HepG2 (cell line): ENCODE results near the gene FAM118B. TPM values are rescaled to one million over a fixed set of nuclear protein-coding genes. Genes with fewer than 3 reads are reported as not detected.

Source experiments
- ATAC-seq: fragments of 200-7000 bp; cut with Tn5 transposase; 3 replicates; pipeline ENCODE4 v1.9.1; 2020; ENCODE audit warnings: mild to moderate bottlenecking, moderate library complexity
- BruUV-seq: library from RNA; stranded (reverse); fragments of 400-500 nt; replicated peaks from 2 replicates; lab custom pipeline; 2021; lab: Mats Ljungman, UMichigan
- CTCF ChIA-PET: fragments of 300-600 bp; formaldehyde crosslinking; extraction: SDS; loops from one replicate; lab custom pipeline; 2021; ENCODE audit warnings: low total read pairs, inconsistent platforms, low intra/inter-chr PET ratio; lab: Yijun Ruan, JAX
- POLR2A ChIA-PET: fragments of 350-600 bp; sonication (Branson Sonifier 250); formaldehyde crosslinking; loops from one replicate; lab custom pipeline; 2020; ENCODE audit warnings: antibody characterized with exemption, inconsistent platforms; lab: Yijun Ruan, JAX
- DNase-seq: peaks from one replicate; pipeline ENCODE4 v3.0.0-alpha.2; 2015; ENCODE audit warnings: low spot score
- FAIRE-seq: peaks from 3 replicates; lab custom pipeline; 2011; peaks lifted over from hg19 to GRCh38; lab: Jason Lieb, UNC
- H2AFZ ChIP-seq: one replicate; pipeline ENCODE4 v1.6.1; 2011; ENCODE audit warnings: low read length, inconsistent platforms
- H3K27ac ChIP-seq: fragments of 300-600 bp; 3 replicates; pipeline ENCODE4 v1.8.0; 2011; ENCODE audit warnings: mixed run types, mild to moderate bottlenecking, mixed read lengths, low read length, inconsistent platforms; ENCODE audit not compliant: insufficient read depth; ENCODE audit errors: extremely low read length
- H3K27me3 ChIP-seq, 2 experiments: fragments of 200-600 bp in 1 of 2; 2 replicates in 1 of 2; 3 replicates in 1 of 2; pipeline versions ENCODE4 v1.6.0 to v1.8.0; 2011; ENCODE audit warnings: low read length in 2 of 2, mild to moderate bottlenecking in 2 of 2, moderate library complexity in 2 of 2, inconsistent platforms in 1 of 2; ENCODE audit not compliant: insufficient read depth in 2 of 2, control insufficient read depth in 1 of 2
- H3K36me3 ChIP-seq, 2 experiments: fragments of 200-600 bp in 1 of 2; replicated peaks in 1 of 2; 2 replicates in 1 of 2; 3 replicates in 1 of 2; pipeline versions ENCODE4 v1.5.1 to v1.8.0; 2011; ENCODE audit warnings: low read length in 2 of 2, inconsistent platforms in 1 of 2; ENCODE audit not compliant: insufficient read depth in 2 of 2, control insufficient read depth in 1 of 2
- H3K4me1 ChIP-seq: 2 replicates; pipeline ENCODE4 v1.5.1; 2012; ENCODE audit warnings: low read length, inconsistent platforms; ENCODE audit not compliant: insufficient read depth
- H3K4me2 ChIP-seq: 2 replicates; pipeline ENCODE4 v1.6.0; 2011; ENCODE audit warnings: low read depth, low read length, inconsistent platforms
- H3K4me3 ChIP-seq, 3 experiments: fragments of 200-600 bp in 1 of 3; sonication (generic), shearing (Covaris generic) in 1 of 3; replicated peaks in 1 of 3; 2 replicates each; pipeline ENCODE4 v1.5.1; 2011 to 2016; ENCODE audit warnings: low read length in 3 of 3, inconsistent platforms in 2 of 3, low read depth in 2 of 3, mild to moderate bottlenecking in 2 of 3, control low read depth in 1 of 3, mixed read lengths in 1 of 3; ENCODE audit not compliant: insufficient read depth in 1 of 3
- H3K79me2 ChIP-seq: one replicate; pipeline ENCODE4 v1.6.1; 2011; ENCODE audit warnings: low read length, inconsistent platforms; ENCODE audit not compliant: insufficient read depth
- H3K9ac ChIP-seq: 2 replicates; pipeline ENCODE4 v1.6.0; 2011; ENCODE audit warnings: mild to moderate bottlenecking, low read depth, low read length, inconsistent platforms; ENCODE audit not compliant: insufficient read depth
- H3K9me3 ChIP-seq: 2 replicates; pipeline ENCODE4 v1.5.1; 2012; ENCODE audit warnings: mild to moderate bottlenecking, low read length
- H4K20me1 ChIP-seq: 2 replicates; pipeline ENCODE4 v1.6.0; 2011; ENCODE audit warnings: inconsistent platforms, mild to moderate bottlenecking, low read length, moderate library complexity; ENCODE audit not compliant: insufficient read depth
- ATF7 ChIP-seq, 2 experiments: fragments of 450-650 bp in 1 of 2; sonication (generic) in 1 of 2; formaldehyde crosslinking in 1 of 2; IDR thresholded peaks; 2 replicates each; pipeline versions ENCODE4 v1.4.0 to v1.6.1; 2016 to 2020; ENCODE audit warnings: antibody characterized with exemption in 1 of 2, mild to moderate bottlenecking in 1 of 2, missing genetic modification reagents in 1 of 2
- GATAD2A ChIP-seq: IDR thresholded peaks from 2 replicates; pipeline ENCODE4 v1.6.1; 2016
- POLR2AphosphoS5 ChIP-seq: IDR thresholded peaks from 2 replicates; pipeline ENCODE4 v1.6.1; 2012; ENCODE audit warnings: low read depth, low read length
- PRMT3 ChIP-seq: sonication (generic); formaldehyde crosslinking; IDR thresholded peaks from 2 replicates; pipeline ENCODE4 v1.8.1; 2022; ENCODE audit warnings: low read depth, mild to moderate bottlenecking, moderate library complexity, missing genetic modification reagents, borderline replicate concordance
- RAD51 ChIP-seq: fragments of 450-650 bp; IDR thresholded peaks from 2 replicates; pipeline ENCODE4 v1.6.1; 2016; ENCODE audit warnings: borderline replicate concordance
- RBM22 ChIP-seq: fragments of 200-400 bp; formaldehyde crosslinking; optimal IDR thresholded peaks from 2 replicates; pipeline ENCODE3; 2017; ENCODE audit warnings: mild to moderate bottlenecking, low read length, moderate library complexity
- REL ChIP-seq: sonication (generic); formaldehyde crosslinking; conservative IDR thresholded peaks from 2 replicates; pipeline ENCODE4 v1.8.0; 2022; ENCODE audit warnings: mild to moderate bottlenecking, missing genetic modification reagents, moderate library complexity
- SMC3 ChIP-seq: IDR thresholded peaks from 2 replicates; pipeline ENCODE4 v1.6.1; 2011; ENCODE audit warnings: low read length, improper control_type of control experiment
- ZNF460 ChIP-seq: sonication (generic); formaldehyde crosslinking; IDR thresholded peaks from 2 replicates; pipeline ENCODE4 v1.5.1; 2020; ENCODE audit warnings: missing genetic modification reagents, mild to moderate bottlenecking, borderline replicate concordance
- ZNF530 ChIP-seq: sonication (generic); formaldehyde crosslinking; IDR thresholded peaks from 2 replicates; pipeline ENCODE4 v1.5.0; 2020; ENCODE audit warnings: low read depth, mild to moderate bottlenecking, missing genetic modification reagents
- ZNF589 ChIP-seq: sonication (generic); formaldehyde crosslinking; conservative IDR thresholded peaks from 2 replicates; pipeline ENCODE4 v1.8.0; 2022; ENCODE audit warnings: mild to moderate bottlenecking, moderate library complexity, missing genetic modification reagents
- WGBS: methylation state at CpG from one replicate; pipeline ENCODE4 v1.1.6; 2017; ENCODE audit warnings: low lambda C conversion rate; 5-methylcytosine and 5-hydroxymethylcytosine counted together
- in situ Hi-C: cut with HindIII; loops from 2 replicates; pipeline ENCODE4 v1.10.0; 2017; ENCODE audit warnings: low pct_unique_long_range_greater_than_20kb; ENCODE audit not compliant: extremely low pct_ligation_motif_present
- intact Hi-C: fragments of 100-400 bp; cut with micrococcal nuclease; formaldehyde crosslinking; loops from one replicate; pipeline ENCODE4 v1.10.0; 2022; ENCODE audit not compliant: unreplicated experiment
- polyA plus RNA-seq, 8 experiments: library from polyadenylated mRNA; depleted of rRNA in 3 of 8; stranded (reverse) in 7 of 8; unstranded in 1 of 8; fragments of >200 nt; fragmentation: Illumina TruSeq in 4 of 8; extraction: Trizol in 4 of 8; gene quantifications; 2 replicates each; pipeline versions ENCODE4 v1.2.1 to v1.2.3, GENCODE V29; 2011 to 2016; ENCODE audit warnings: low read depth in 4 of 8, missing spikeins in 1 of 8, mixed read lengths in 1 of 8; ENCODE audit not compliant: insufficient read depth in 1 of 8
- total RNA-seq, 5 experiments: library from RNA; depleted of rRNA; stranded (reverse); fragments of >200 nt; fragmentation: Illumina TruSeq; extraction: Trizol; gene quantifications; 2 replicates each; pipeline ENCODE4 v1.2.3, GENCODE V29; 2016; ENCODE audit warnings: low read depth in 1 of 5

The FAM118B gene
- total and polyA plus RNA-seq, 2 of the 13 experiments (the other 11 are each of a cell fraction or from before 2014, with no cell fraction given) = 10.2 to 25.7 TPM

DNA sequence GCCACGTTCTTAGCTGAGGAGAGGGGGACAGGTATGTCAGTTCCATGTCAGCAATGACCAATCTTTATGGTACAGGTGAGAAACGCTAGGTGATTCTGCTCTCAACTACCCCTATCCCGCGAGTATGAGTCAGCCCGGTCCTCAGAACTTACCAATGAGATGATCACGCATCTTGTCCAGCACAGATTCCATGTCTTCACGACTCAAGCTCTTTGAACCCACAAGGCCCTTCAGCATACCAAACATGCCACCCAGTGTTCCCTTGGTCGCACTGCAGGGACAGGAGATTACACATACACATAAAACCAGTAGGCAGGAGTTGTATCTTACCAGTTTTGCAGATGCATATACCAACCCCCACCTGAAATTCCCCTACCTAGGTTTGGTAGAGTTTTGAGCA is 54.2 kb downstream of the FAM118B start (continued):
- TF ChIP-seq REL (CRISPR knock-in tag) = no peak
- no peak for TF ChIP-seq ZNF460
- TF ChIP-seq ZNF589 (CRISPR knock-in tag) = no peak
- TF ChIP-seq RAD51 = no peak
- peak; percentile 5; the same call in 1 of the 2 replicates for TF ChIP-seq SMC3
- TF ChIP-seq GATAD2A (CRISPR knock-in tag) = no peak
- no peak for TF ChIP-seq PRMT3 (CRISPR knock-in tag)

DNA sequence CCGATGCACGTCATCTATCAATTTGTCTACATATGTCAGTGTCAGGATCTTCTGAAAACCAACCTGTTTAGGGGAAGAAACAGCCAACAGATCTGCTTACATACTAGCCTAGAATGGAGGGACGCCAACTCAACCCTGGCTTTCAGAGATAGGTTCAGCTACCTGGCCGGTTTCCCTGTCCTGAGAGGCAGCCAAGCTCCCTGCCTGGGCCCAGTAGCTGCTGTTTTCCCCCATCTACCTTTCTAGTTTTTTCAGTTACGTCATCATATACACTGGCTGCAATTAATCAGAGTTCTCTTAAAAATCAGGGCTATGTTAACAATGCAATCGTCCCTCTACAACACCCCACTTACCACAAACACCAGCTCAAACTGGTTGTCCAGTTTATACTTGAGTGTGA is 56.1 kb downstream of the FAM118B start:
- H3K9ac ChIP-seq = peak overlapping the region; percentile 99
- no peaks in the 10 kb centered on the region; a peak in 1 of 5 replicates for H3K27me3 ChIP-seq
- FAIRE-seq (no peak), DNase-seq (no peak), ATAC-seq (no peak)
- TSS peak; percentile 63 for BruUV-seq
- POLR2A ChIA-PET = interaction anchor here (1.1 to 1.5 kb wide), 2 partner anchors 32 to 90 kb away, joined by 4 to 5 read pairs; no protein-coding TSS in a partner anchor
- peak overlapping the region; percentile 93 to 100 (median 93) for H3K4me3 ChIP-seq
- CTCF ChIA-PET = no interaction called here
- intact Hi-C loops = loop anchor here (2.0 kb wide), 2 partner anchors 15 to 57 kb away; partner anchors contain the start of genes FAM118B, RPUSD4 and TIRAP
- TF ChIP-seq RBM22 (peak; percentile 18), ZNF530 (CRISPR knock-in tag) (no peak), ATF7 (IDR thresholded peaks at IDR 0.05) (peak; percentile 66), ATF7 (CRISPR knock-in tag; IDR thresholded peaks at IDR 0.05) (no peak), POLR2AphosphoS5 (peak; percentile 5; the same call in 1 of the 2 replicates)
- H2AFZ ChIP-seq = no peak overlapping the region
- in situ Hi-C loops = no loop called here
- peak overlapping the region; percentile 94 for H3K27ac ChIP-seq
- H3K4me2 ChIP-seq = peak overlapping the region; percentile 87
- no peaks in the 10 kb centered on the region for H4K20me1 ChIP-seq
- 67% methylated on average over 6 of the region's 6 CpGs for WGBS
- no peaks in the 10 kb centered on the region for H3K9me3 ChIP-seq
- peaks cover 35% of the 10 kb centered on the region for H3K4me1 ChIP-seq
- H3K36me3 ChIP-seq = peaks cover 36 to 53% of the 10 kb centered on the region in 2 experiments
- peaks cover 38% of the 10 kb centered on the region for H3K79me2 ChIP-seq
